22Rv1 (cell line): Measurements from ENCODE around the gene TMTC4.

Experiments
- ZFX ChIP-seq: fragments of 450-650 bp; IDR thresholded peaks from 2 replicates; pipeline ENCODE4 v1.6.1; 2017; ENCODE audit warnings: antibody characterized with exemption, borderline replicate concordance
- TF ChIP-seq, protein P1 (sequence below): fragments of 450-650 bp; IDR thresholded peaks from 2 replicates; pipeline ENCODE4 v1.5.1; 2017; ENCODE audit warnings: mild to moderate bottlenecking

DNA sequence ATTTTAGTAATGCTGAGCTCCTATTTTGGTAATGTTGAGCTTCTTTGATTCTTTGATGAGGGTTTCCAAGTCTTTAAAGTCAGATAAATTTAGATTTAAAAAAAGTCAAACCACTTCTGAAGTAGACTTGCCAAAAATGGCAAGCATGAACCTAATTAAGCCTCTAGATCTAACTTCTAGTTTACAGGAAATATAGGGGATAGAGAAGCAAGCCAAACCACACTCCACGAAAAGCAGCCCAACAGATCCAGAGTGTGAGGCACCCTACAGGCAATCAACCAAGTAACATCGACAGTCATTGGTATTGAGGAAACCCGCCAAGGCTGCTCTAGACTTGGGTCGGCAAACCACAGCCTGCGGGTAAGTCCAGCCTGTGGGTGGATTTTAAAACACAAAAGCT lies 89.7 kb downstream of the TMTC4 start:
- TF ChIP-seq, protein P1, sequence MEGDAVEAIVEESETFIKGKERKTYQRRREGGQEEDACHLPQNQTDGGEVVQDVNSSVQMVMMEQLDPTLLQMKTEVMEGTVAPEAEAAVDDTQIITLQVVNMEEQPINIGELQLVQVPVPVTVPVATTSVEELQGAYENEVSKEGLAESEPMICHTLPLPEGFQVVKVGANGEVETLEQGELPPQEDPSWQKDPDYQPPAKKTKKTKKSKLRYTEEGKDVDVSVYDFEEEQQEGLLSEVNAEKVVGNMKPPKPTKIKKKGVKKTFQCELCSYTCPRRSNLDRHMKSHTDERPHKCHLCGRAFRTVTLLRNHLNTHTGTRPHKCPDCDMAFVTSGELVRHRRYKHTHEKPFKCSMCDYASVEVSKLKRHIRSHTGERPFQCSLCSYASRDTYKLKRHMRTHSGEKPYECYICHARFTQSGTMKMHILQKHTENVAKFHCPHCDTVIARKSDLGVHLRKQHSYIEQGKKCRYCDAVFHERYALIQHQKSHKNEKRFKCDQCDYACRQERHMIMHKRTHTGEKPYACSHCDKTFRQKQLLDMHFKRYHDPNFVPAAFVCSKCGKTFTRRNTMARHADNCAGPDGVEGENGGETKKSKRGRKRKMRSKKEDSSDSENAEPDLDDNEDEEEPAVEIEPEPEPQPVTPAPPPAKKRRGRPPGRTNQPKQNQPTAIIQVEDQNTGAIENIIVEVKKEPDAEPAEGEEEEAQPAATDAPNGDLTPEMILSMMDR, result no peak
- TF ChIP-seq ZFX, result no peak
